ENCODE measurements around the gene BBLN. TPM values are rescaled to one million over a fixed set of nuclear protein-coding genes. Genes with fewer than 3 reads are reported as not detected.

The BBLN gene
- total RNA-seq, 1 donor from 2014 or later: 93.9 TPM

DNA sequence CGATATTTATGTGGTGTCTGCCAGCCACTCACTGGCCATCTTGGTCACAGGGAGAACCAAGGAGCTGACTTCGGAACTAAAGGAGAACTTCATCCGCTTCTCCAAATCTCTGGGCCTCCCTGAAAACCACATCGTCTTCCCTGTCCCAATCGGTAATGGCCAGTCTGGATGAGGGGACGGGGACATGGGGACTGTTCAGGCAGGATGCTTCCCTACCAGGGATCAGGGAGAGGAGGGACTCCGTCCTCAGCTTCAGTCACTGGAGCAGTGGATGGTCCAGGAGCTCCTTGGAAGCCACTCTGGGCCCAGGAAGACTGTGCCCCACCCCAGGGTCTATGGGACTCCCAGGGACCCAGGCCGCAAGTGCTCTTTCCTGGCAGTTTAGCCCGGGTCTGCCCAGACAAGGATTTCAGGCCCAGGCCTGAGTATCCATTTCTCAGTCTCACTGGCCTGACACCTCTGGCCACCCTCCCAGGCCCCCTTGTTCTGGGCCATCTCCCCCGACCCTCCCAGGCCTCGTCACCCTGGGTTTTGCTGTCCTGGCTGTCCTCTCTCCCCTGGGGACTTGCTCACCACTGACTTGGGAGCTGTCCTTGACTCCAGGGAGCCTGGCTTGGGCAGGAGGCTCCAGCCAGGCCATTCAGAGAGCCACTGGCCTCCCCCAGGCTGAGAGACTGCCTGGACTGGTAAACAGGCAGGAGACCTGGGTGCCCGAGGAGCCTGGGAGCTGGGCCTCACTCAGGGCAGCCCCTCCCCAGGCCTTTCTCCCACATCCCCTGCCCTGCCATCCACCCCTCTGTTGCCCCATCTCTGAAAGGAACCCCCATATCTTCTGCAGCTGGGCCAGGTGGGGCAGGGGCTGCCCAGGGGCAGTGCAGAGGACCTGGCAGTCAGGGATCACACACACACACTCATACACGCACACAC is 7.7 kb upstream of the BBLN start:
- TF ChIP-seq, protein P1, sequence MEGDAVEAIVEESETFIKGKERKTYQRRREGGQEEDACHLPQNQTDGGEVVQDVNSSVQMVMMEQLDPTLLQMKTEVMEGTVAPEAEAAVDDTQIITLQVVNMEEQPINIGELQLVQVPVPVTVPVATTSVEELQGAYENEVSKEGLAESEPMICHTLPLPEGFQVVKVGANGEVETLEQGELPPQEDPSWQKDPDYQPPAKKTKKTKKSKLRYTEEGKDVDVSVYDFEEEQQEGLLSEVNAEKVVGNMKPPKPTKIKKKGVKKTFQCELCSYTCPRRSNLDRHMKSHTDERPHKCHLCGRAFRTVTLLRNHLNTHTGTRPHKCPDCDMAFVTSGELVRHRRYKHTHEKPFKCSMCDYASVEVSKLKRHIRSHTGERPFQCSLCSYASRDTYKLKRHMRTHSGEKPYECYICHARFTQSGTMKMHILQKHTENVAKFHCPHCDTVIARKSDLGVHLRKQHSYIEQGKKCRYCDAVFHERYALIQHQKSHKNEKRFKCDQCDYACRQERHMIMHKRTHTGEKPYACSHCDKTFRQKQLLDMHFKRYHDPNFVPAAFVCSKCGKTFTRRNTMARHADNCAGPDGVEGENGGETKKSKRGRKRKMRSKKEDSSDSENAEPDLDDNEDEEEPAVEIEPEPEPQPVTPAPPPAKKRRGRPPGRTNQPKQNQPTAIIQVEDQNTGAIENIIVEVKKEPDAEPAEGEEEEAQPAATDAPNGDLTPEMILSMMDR (IDR thresholded peaks at IDR 0.05): no peak
- DNase-seq (ENCODE audit: extremely low spot score, unreplicated experiment): no peak
- Mint-ChIP-seq H3K9me3 (ENCODE audit: unreplicated experiment) (no peaks in the 10 kb centered on the region), H3K27ac (ENCODE audit: unreplicated experiment) (no peak overlapping the region), H3K36me3 (ENCODE audit: unreplicated experiment) (no peaks in the 10 kb centered on the region), H3K27me3 (ENCODE audit: unreplicated experiment) (no peaks in the 10 kb centered on the region), H3K4me3 (ENCODE audit: unreplicated experiment) (no peak overlapping the region), H3K4me1 (ENCODE audit: unreplicated experiment) (peaks cover 8% of the 10 kb centered on the region)

DNA sequence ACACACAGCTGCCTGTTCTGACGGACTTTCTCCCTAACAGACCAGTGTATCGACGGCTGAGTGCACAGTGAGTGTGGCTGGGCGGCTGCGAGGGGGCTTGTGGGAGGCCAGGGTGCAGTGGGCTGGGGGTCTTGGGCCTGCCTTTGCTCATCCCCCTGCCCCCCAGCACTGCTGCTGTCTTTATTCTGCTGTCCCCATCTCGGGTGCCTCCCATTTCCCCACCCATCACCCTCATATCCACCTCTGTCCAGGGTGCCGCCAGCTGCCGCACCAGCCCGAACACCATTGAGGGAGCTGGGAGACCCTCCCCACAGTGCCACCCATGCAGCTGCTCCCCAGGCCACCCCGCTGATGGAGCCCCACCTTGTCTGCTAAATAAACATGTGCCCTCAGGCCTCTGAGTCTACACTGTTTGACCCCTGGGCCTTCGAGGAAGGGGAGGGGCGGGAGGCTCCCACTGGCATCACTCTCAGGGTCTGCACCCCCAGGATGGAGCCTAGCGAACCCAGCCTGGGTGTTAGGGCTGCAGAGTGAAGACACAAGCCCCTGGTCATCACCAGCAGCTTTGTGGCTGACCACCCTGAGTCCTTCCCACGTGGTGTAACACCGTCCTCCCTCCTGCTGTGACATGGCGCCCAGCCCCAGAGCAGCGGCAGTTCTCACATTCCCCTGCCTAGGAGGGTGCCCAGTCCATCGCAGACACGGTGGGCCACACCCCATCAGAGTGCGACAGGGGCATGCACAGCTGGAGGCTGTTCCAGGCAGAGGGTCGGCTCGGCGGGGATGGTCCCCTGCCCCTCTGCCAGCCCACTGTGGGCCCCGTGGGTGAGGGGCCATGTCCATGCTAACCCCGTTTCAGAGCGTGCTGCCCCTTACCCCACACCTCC is 6.8 kb upstream of the BBLN start:
- Mint-ChIP-seq H3K27me3 (ENCODE audit: unreplicated experiment) (no peaks in the 10 kb centered on the region), H3K4me3 (ENCODE audit: unreplicated experiment) (no peak overlapping the region), H3K36me3 (ENCODE audit: unreplicated experiment) (no peaks in the 10 kb centered on the region), H3K27ac (ENCODE audit: unreplicated experiment) (no peak overlapping the region), H3K9me3 (ENCODE audit: unreplicated experiment) (no peaks in the 10 kb centered on the region), H3K4me1 (ENCODE audit: unreplicated experiment) (peaks cover 8% of the 10 kb centered on the region)
- no peak for DNase-seq (ENCODE audit: extremely low spot score, unreplicated experiment)
- TF ChIP-seq, protein P1 (IDR thresholded peaks at IDR 0.05): no peak

DNA sequence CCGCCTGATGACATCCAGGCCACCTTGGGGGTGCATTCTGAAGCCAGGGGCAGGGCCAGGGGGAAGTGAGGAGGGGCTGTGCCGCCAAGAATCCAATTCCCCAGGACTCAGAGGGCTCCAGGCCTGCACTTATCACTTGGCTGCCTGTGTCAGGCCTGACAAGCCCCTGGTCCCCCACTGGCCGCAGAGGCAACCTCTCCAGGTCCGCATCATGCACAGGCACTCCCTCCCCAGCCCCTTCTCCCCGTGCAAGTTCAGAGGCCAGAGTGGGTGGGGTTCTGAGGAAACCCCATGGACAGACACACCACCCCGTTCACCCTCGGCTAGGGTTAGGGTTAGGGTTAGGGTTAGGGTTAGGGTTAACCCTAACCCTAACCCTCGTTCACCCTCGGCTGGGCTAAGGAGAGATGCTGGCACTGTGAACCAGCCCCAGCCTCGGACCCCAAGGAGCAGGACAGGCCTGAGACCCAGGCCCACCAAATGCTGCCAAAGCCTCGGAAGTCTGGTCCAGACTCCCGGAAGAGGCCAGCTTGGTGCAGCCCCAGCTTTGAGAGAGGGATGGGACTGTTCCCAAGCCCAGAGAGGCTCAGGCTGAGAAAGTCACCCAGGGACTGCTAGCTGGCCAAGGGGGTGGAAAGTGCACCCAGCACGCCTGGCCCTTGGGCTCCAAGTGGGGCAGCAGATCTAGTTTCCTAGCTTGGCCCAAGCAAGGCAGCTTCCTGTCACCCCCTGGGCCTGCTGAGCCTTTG is 5.9 kb upstream of the BBLN start:
- TF ChIP-seq, protein P1 (IDR thresholded peaks at IDR 0.05): no peak
- Mint-ChIP-seq H3K4me3 (ENCODE audit: unreplicated experiment) (no peak overlapping the region), H3K27me3 (ENCODE audit: unreplicated experiment) (no peaks in the 10 kb centered on the region), H3K9me3 (ENCODE audit: unreplicated experiment) (no peaks in the 10 kb centered on the region), H3K27ac (ENCODE audit: unreplicated experiment) (no peak overlapping the region), H3K4me1 (ENCODE audit: unreplicated experiment) (peaks cover 4% of the 10 kb centered on the region), H3K36me3 (ENCODE audit: unreplicated experiment) (no peaks in the 10 kb centered on the region)
- no peak for DNase-seq (ENCODE audit: extremely low spot score, unreplicated experiment)

DNA sequence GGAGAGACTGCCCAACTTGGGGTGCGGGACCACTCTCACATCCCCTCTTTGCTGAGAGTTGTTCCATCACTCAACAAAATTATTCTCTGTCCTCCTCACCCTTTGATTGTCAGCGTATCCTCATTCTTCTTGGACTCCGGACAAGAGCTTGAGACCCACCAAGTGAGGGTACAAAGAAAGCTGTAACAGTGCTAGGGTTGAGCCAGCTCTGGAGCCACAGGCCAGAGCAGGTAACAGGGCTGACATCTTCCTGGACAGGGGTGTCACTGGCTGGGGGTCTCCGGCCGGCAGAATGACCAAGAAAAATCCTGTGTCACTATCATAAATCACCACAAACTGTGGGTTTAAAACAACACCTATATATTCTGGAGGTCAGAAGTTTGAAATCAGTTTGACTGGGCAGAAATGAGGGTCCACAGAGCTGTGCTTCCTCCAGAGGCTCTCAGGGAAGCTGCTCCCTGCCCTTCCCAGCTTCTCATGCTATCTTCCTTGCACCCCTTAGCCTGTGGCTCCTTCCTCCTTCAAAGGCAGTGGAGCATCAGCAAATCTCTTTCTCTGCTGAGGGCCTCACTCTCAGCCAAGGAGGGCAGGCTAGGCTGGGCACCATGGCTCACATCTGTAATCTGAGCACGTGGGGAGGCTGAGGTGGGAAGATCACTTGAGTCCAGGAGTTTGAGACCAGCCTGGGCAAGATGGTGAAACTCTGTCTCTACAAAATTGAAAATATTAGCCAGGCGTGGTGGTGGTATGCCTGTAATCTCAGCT is 4.1 kb upstream of the BBLN start:
- H3K9me3 Mint-ChIP-seq (ENCODE audit: unreplicated experiment): no peaks in the 10 kb centered on the region
- H3K27ac Mint-ChIP-seq (ENCODE audit: unreplicated experiment): no peak overlapping the region
- no peak overlapping the region for H3K4me3 Mint-ChIP-seq (ENCODE audit: unreplicated experiment)
- no peaks in the 10 kb centered on the region for H3K27me3 Mint-ChIP-seq (ENCODE audit: unreplicated experiment)
- no peak for DNase-seq (ENCODE audit: extremely low spot score, unreplicated experiment)
- TF ChIP-seq, protein P1 (IDR thresholded peaks at IDR 0.05): no peak
- H3K4me1 Mint-ChIP-seq (ENCODE audit: unreplicated experiment): peaks cover 3% of the 10 kb centered on the region
- no peaks in the 10 kb centered on the region for H3K36me3 Mint-ChIP-seq (ENCODE audit: unreplicated experiment)
